Stimulated activated CD4-positive, alpha-beta T cell treated with anti-CD3 and anti-CD28 coated beads, Interleukin-1b, Interleukin-23, amount 100 ng/mL, for 1 hour (primary cell): ENCODE data around the gene USP7.

Experiments
- DNase-seq, 2 donors: peaks; one replicate each; pipeline ENCODE4 v3.0.0-alpha.2; 2020; ENCODE audit warnings: low read depth in 2 of 2

Gene USP7

GRCh38 chr16:8952281-8952751 lies 11.4 kb downstream of the USP7 start:
- no peak for DNase-seq

GRCh38 chr16:8951447-8952280 lies 12.0 kb downstream of the USP7 start:
- DNase-seq: no peak

- DNase-seq: no peak
These were observed 13.1 kb downstream of the USP7 start for GRCh38 chr16:8950580-8951077.

- DNase-seq: no peak
These were observed 13.9 kb downstream of the USP7 start for GRCh38 chr16:8949536-8950418.

- DNase-seq: no peak
These were observed 14.9 kb downstream of the USP7 start for GRCh38 chr16:8948831-8949230.

GRCh38 chr16:8948069-8948593 lies 15.6 kb downstream of the USP7 start:
- DNase-seq: no peak

- DNase-seq: no peak
These were observed 17.2 kb downstream of the USP7 start for GRCh38 chr16:8946544-8946943.

GRCh38 chr16:8945626-8946296 lies 17.9 kb downstream of the USP7 start:
- no peak for DNase-seq

- DNase-seq: no peak
These were observed 19.5 kb downstream of the USP7 start for GRCh38 chr16:8943966-8944759.

GRCh38 chr16:8943001-8943763 lies 20.5 kb downstream of the USP7 start:
- DNase-seq: no peak

- no peak for DNase-seq
These were observed 21.9 kb downstream of the USP7 start for GRCh38 chr16:8941718-8942344.

- DNase-seq: no peak
These were observed 25.9 kb downstream of the USP7 start for GRCh38 chr16:8937803-8938202.

GRCh38 chr16:8936421-8936820 lies 27.3 kb downstream of the USP7 start:
- DNase-seq: peak; percentile 47 to 57

GRCh38 chr16:8935989-8936388 lies 27.7 kb downstream of the USP7 start:
- no peak for DNase-seq

GRCh38 chr16:8934601-8935000 lies 29.1 kb downstream of the USP7 start:
- DNase-seq: no peak

- peak in 1 of 2 donors; percentile 32 for DNase-seq
These were observed 31.8 kb downstream of the USP7 start for GRCh38 chr16:8931859-8932258.

GRCh38 chr16:8929086-8929748 lies 34.5 kb downstream of the USP7 start:
- DNase-seq: no peak

GRCh38 chr16:8928467-8928957 lies 35.2 kb downstream of the USP7 start:
- DNase-seq: no peak

- no peak for DNase-seq
These were observed 36.9 kb downstream of the USP7 start for GRCh38 chr16:8926827-8927226.
